ENCODE measurements around the gene ESR2.
A peak's percentile ranks its signal among the peaks of the same experiment; 100 is the strongest.
"Not testable (repeated sequence)": the region's sequence is repeated elsewhere in the genome, so short reads cannot be mapped to it uniquely, and the experiment has no call there.

ESR2 gene

GRCh38 chr14:64196056-64196455 is 98.1 kb downstream of the ESR2 start:
- no peak for DNase-seq

GRCh38 chr14:64195199-64195598 is 99.0 kb downstream of the ESR2 start:
- no peak for DNase-seq

GRCh38 chr14:64194404-64194803 is 99.8 kb downstream of the ESR2 start:
- DNase-seq, result no peak

- no peak for DNase-seq
Measured at GRCh38 chr14:64193821-64194220, 100.3 kb downstream of the ESR2 start.

GRCh38 chr14:64191756-64192155 is 102.4 kb downstream of the ESR2 start:
- peak; percentile 24 for DNase-seq

GRCh38 chr14:64190974-64191502 is 103.1 kb downstream of the ESR2 start:
- no peak for DNase-seq

GRCh38 chr14:64187331-64187730 is 106.8 kb downstream of the ESR2 start:
- no peak for DNase-seq

- DNase-seq, result no peak
Measured at GRCh38 chr14:64186231-64187129, 107.7 kb downstream of the ESR2 start.

- no peak for DNase-seq
Measured at GRCh38 chr14:64185184-64185583, 109.0 kb downstream of the ESR2 start.

- DNase-seq, result no peak
Measured at GRCh38 chr14:64184103-64184729, 110.0 kb downstream of the ESR2 start.

GRCh38 chr14:64182908-64183307 is 111.3 kb downstream of the ESR2 start:
- not testable (repeated sequence) for DNase-seq

- DNase-seq, result no peak
Measured at GRCh38 chr14:64178814-64179213, 115.4 kb downstream of the ESR2 start.

GRCh38 chr14:64176330-64176729 is 117.8 kb downstream of the ESR2 start:
- no peak for DNase-seq

- no peak for DNase-seq
Measured at GRCh38 chr14:64174922-64175782, 119.0 kb downstream of the ESR2 start.

- DNase-seq, result no peak
Measured at GRCh38 chr14:64170181-64170580, 124.0 kb downstream of the ESR2 start.

GRCh38 chr14:64159588-64159987 is 134.6 kb downstream of the ESR2 start:
- DNase-seq, result no peak

GRCh38 chr14:64158608-64159007 is 135.6 kb downstream of the ESR2 start:
- DNase-seq, result no peak

- DNase-seq, result no peak
Measured at GRCh38 chr14:64149921-64150320, 144.2 kb downstream of the ESR2 start.

GRCh38 chr14:64147126-64147790 is 146.9 kb downstream of the ESR2 start:
- DNase-seq, result no peak

- DNase-seq, result no peak
Measured at GRCh38 chr14:64137657-64138290, 156.4 kb downstream of the ESR2 start.

- DNase-seq, result no peak
Measured at GRCh38 chr14:64126548-64126947, 167.6 kb downstream of the ESR2 start.

- no peak for DNase-seq
Measured at GRCh38 chr14:64125270-64125669, 168.9 kb downstream of the ESR2 start.

Data from 8988T (cell line).